Measurements from ENCODE around the gene TMEM120A. TPM values are rescaled to one million over a fixed set of nuclear protein-coding genes. Genes with fewer than 3 reads are reported as not detected.

The TMEM120A gene
- total and polyA plus RNA-seq, 2 donors from 2014 or later, result 47.0 to 141 TPM

DNA sequence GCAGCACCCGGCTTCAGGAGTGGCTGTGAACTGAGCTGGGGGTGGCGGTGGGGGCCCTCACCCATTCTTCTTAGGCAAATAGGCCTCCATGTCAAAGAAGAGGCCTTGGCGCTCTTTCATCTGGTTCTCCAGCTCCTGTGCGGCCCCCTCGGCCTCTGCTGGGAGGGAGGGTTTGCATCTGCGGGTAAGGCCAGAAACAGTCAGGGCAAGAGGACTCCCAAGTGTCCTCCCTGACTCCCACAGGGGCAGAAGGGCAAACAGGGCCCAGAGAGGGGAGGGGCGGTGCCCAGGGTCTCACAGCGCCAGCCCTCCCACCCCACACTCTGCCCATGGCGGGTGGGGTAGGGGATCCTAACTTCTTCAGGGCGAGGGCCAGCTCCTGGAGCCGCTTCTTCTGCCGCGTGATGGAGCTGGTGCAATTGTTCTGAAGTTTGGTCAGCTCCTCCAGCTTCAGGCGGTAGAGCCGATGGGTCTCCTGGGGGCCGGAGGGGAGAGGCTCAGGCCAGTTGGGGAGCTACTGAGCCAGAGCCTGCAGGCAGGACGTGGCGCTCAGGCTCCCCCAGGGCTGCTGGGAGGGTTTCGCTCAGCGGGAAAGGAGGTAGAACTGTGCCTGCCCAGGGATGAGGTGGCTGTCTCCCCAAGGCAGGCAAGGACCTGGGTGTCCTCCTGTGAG lies 2.2 kb downstream of the TMEM120A start:
- FAIRE-seq, result no peak
- no peaks in the 10 kb centered on the region for H3K27me3 ChIP-seq (ENCODE audit: control insufficient read depth, insufficient read depth, low read length)
- H3K4me3 ChIP-seq (ENCODE audit: low read length in 3 of 3), result no peak overlapping the region
- peak in 1 of 5 donors; percentile 49 for DNase-seq
- peaks cover 0 to 22% (median 8%) of the 10 kb centered on the region in 3 donors for H3K4me1 ChIP-seq (ENCODE audit: control insufficient read depth in 2 of 3, insufficient read depth in 2 of 3, low read depth in 1 of 3, low read length in 3 of 3)
- intact Hi-C loops (cut with DNase I), result no loop called here
- H3K9me3 ChIP-seq (ENCODE audit: control insufficient read depth in 2 of 3, insufficient read depth in 1 of 3, low read length in 3 of 3), result no peaks in the 10 kb centered on the region
- H3K27ac ChIP-seq (ENCODE audit: low read depth in 2 of 2, low read length in 2 of 2), result no peak overlapping the region
- H3K9ac ChIP-seq (ENCODE audit: low read length in 3 of 3), result no peak overlapping the region
- peaks cover 0 to 2% (median 0%) of the 10 kb centered on the region in 3 donors for H3K36me3 ChIP-seq (ENCODE audit: control insufficient read depth in 2 of 3, insufficient read depth in 3 of 3, low read length in 3 of 3)
- TF ChIP-seq, protein P1, sequence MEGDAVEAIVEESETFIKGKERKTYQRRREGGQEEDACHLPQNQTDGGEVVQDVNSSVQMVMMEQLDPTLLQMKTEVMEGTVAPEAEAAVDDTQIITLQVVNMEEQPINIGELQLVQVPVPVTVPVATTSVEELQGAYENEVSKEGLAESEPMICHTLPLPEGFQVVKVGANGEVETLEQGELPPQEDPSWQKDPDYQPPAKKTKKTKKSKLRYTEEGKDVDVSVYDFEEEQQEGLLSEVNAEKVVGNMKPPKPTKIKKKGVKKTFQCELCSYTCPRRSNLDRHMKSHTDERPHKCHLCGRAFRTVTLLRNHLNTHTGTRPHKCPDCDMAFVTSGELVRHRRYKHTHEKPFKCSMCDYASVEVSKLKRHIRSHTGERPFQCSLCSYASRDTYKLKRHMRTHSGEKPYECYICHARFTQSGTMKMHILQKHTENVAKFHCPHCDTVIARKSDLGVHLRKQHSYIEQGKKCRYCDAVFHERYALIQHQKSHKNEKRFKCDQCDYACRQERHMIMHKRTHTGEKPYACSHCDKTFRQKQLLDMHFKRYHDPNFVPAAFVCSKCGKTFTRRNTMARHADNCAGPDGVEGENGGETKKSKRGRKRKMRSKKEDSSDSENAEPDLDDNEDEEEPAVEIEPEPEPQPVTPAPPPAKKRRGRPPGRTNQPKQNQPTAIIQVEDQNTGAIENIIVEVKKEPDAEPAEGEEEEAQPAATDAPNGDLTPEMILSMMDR (IDR thresholded peaks at IDR 0.05; ENCODE audit: borderline replicate concordance, extremely low read depth, insufficient read depth), result no peak

DNA sequence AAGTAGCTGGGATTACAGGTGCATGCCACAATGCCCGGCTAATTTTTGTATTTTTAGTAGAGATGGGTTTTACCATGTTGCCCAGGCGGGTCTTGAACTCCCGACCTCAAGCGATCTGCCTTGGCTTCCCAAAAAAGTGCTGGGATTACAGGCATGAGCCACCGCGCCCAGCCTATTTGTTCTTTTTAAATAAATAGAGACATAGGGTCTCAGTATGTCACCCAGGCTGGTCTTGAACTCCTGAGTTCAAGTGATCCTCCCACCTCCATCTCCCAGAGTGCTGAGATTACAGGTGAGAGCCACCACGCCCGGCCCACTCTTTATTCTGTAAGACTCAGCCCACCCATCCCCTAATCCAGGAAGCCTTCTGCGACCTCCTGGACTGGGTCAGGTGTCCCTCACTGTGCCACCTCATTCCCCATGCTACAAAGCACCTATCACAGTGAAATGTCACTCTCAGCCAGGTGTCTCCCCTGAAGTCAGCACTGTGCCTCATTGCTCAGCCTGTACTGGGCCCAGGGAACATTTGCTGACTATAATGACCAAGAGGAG lies 2.8 kb downstream of the TMEM120A start:
- Histone ChIP-seq H3K27ac (ENCODE audit: low read depth in 2 of 2, low read length in 2 of 2) (no peak overlapping the region), H3K9me3 (ENCODE audit: control insufficient read depth in 2 of 3, insufficient read depth in 1 of 3, low read length in 3 of 3) (no peaks in the 10 kb centered on the region), H3K4me3 (ENCODE audit: low read length in 3 of 3) (no peak overlapping the region), H3K4me1 (ENCODE audit: control insufficient read depth in 2 of 3, insufficient read depth in 2 of 3, low read depth in 1 of 3, low read length in 3 of 3) (peaks cover 0 to 22% (median 8%) of the 10 kb centered on the region in 3 donors), H3K9ac (ENCODE audit: low read length in 3 of 3) (no peak overlapping the region), H3K36me3 (ENCODE audit: control insufficient read depth in 2 of 3, insufficient read depth in 3 of 3, low read length in 3 of 3) (peaks cover 0 to 2% (median 0%) of the 10 kb centered on the region in 3 donors), H3K27me3 (ENCODE audit: control insufficient read depth, insufficient read depth, low read length) (no peaks in the 10 kb centered on the region)
- intact Hi-C loops (cut with DNase I), result no loop called here
- DNase-seq (peak in 1 of 5 donors; percentile 22), FAIRE-seq (no peak)
- TF ChIP-seq, protein P1 (IDR thresholded peaks at IDR 0.05; ENCODE audit: borderline replicate concordance, extremely low read depth, insufficient read depth), result no peak

DNA sequence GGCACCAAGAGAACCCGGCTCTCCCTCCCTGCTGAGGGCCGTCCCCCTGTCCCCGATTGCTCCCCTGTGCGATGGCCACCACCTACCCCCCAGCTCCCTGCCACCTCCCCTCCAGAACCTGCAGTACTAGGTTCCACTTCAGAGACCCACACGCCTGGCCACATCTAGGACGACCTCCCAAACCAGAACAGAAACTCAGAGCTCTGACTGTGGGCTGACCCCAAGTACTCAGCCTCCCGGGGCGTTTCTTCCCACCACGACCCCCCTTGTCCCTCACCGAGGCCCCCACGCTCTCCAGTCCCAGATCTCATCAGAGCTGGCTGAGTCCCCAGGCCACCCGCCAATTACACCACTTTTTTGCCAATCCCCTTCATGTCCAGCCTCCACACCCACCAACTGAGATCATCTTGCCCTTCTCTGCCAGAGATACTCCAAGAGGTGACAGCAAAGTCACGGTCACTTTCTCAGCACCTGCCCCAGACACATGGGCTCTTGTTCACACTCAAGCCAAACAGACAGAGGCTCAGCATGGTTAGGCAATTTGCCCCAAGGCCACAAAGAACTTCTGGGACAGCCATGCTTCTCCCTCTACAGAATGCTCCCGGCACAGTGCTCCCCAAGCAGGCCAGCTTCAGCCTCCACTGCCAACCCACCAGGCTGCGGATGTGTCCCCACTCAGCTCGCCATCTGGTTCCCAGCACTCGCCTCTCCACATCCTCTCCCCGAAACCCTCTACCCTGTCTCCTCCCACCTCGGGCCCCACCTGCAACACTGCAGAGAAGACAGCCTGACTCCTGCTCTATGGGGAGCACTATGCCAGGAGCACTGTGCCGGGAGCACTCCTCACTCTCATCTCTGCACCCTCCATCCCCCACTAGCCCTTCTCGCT lies 4.7 kb downstream of the TMEM120A start:
- Histone ChIP-seq H3K27me3 (ENCODE audit: control insufficient read depth, insufficient read depth, low read length) (no peaks in the 10 kb centered on the region), H3K36me3 (ENCODE audit: control insufficient read depth in 2 of 3, insufficient read depth in 3 of 3, low read length in 3 of 3) (peaks cover 0 to 8% (median 5%) of the 10 kb centered on the region in 3 donors), H3K4me3 (ENCODE audit: low read length in 3 of 3) (no peak overlapping the region), H3K9ac (ENCODE audit: low read length in 3 of 3) (peak overlapping the region in 1 of 3 donors; percentile 55), H3K27ac (ENCODE audit: low read depth in 2 of 2, low read length in 2 of 2) (peak overlapping the region; percentile 1 to 67), H3K4me1 (ENCODE audit: control insufficient read depth in 2 of 3, insufficient read depth in 2 of 3, low read depth in 1 of 3, low read length in 3 of 3) (peaks cover 0 to 19% (median 8%) of the 10 kb centered on the region in 3 donors), H3K9me3 (ENCODE audit: control insufficient read depth in 2 of 3, insufficient read depth in 1 of 3, low read length in 3 of 3) (no peaks in the 10 kb centered on the region)
- TF ChIP-seq, protein P1 (IDR thresholded peaks at IDR 0.05; ENCODE audit: borderline replicate concordance, extremely low read depth, insufficient read depth), result no peak
- no peak for FAIRE-seq
- DNase-seq, result peak in 4 of 5 donors; percentile 34 to 78 (median 49)
- intact Hi-C loops (cut with DNase I), result no loop called here
